ENCODE measurements around the gene SOX2. TPM values are rescaled to one million over a fixed set of nuclear protein-coding genes. Genes with fewer than 3 reads are reported as not detected.

SOX2 gene
- total and polyA plus RNA-seq, 2 experiments from 2014 or later: not detected

GRCh38 chr3:181724192-181724965 is 12.7 kb downstream of the SOX2 start:
- H3K9ac ChIP-seq: no peak overlapping the region
- no peaks in the 10 kb centered on the region for H3K9me2 ChIP-seq (ENCODE audit: insufficient read depth)
- TF ChIP-seq EZH2 (IDR thresholded peaks at IDR 0.05; ENCODE audit: insufficient read depth, poor library complexity, severe bottlenecking) (no peak), EZH2phosphoT487 (IDR thresholded peaks at IDR 0.05; ENCODE audit: insufficient read depth, low read depth) (no peak)
- 27 to 33% methylated on average over 31 of the region's 31 CpGs for WGBS, 2 experiments (ENCODE audit: low coverage in 1 of 2, low lambda C conversion rate in 2 of 2, missing lambda C conversion rate in 2 of 2)
- H3K79me2 ChIP-seq (ENCODE audit: insufficient read depth): no peaks in the 10 kb centered on the region
- no peak overlapping the region for H3K4me3 ChIP-seq
- DNase-seq: no peak
- H3K9me3 ChIP-seq (ENCODE audit: low read depth): no peaks in the 10 kb centered on the region
- H3K36me3 ChIP-seq (ENCODE audit: low read depth): no peaks in the 10 kb centered on the region
- H3K4me1 ChIP-seq (ENCODE audit: insufficient read depth): no peaks in the 10 kb centered on the region
- no peak overlapping the region for H3K27ac ChIP-seq
- H3K4me2 ChIP-seq (ENCODE audit: unreplicated experiment): no peak overlapping the region
- peaks cover 91% of the 10 kb centered on the region for H3K27me3 ChIP-seq (replicated peaks; ENCODE audit: insufficient read depth)
- in situ Hi-C loops (cut with MboI): no loop called here
- H4K20me1 ChIP-seq (ENCODE audit: insufficient read depth): no peaks in the 10 kb centered on the region
- H3F3A ChIP-seq (ENCODE audit: insufficient read depth): no peaks in the 10 kb centered on the region
- no peak overlapping the region for H2AFZ ChIP-seq

- Histone ChIP-seq H3K79me2 (ENCODE audit: insufficient read depth) (no peaks in the 10 kb centered on the region), H3K4me1 (ENCODE audit: insufficient read depth) (no peaks in the 10 kb centered on the region), H3K9me2 (ENCODE audit: insufficient read depth) (no peaks in the 10 kb centered on the region), H4K20me1 (ENCODE audit: insufficient read depth) (no peaks in the 10 kb centered on the region), H3K9ac (no peak overlapping the region), H3K27me3 (replicated peaks; ENCODE audit: insufficient read depth) (peaks cover 90% of the 10 kb centered on the region), H3K4me3 (no peak overlapping the region), H3K4me2 (ENCODE audit: unreplicated experiment) (no peak overlapping the region), H3K36me3 (ENCODE audit: low read depth) (no peaks in the 10 kb centered on the region), H3K9me3 (ENCODE audit: low read depth) (no peaks in the 10 kb centered on the region), H3F3A (ENCODE audit: insufficient read depth) (no peaks in the 10 kb centered on the region), H2AFZ (no peak overlapping the region), H3K27ac (no peak overlapping the region)
- in situ Hi-C loops (cut with MboI): no loop called here
- no peak for DNase-seq
- 4% methylated on average over 24 of the region's 24 CpGs for WGBS, 2 experiments (ENCODE audit: low coverage in 1 of 2, low lambda C conversion rate in 2 of 2, missing lambda C conversion rate in 2 of 2)
- TF ChIP-seq EZH2 (IDR thresholded peaks at IDR 0.05; ENCODE audit: insufficient read depth, poor library complexity, severe bottlenecking): no peak
- TF ChIP-seq EZH2phosphoT487 (IDR thresholded peaks at IDR 0.05; ENCODE audit: insufficient read depth, low read depth): peak; percentile 68; the same call in 1 of the 2 replicates
Observed at GRCh38 chr3:181725131-181725731, 13.5 kb downstream of the SOX2 start.

- DNase-seq: no peak
- H3K9me2 ChIP-seq (ENCODE audit: insufficient read depth): no peaks in the 10 kb centered on the region
- no peak overlapping the region for H3K4me3 ChIP-seq
- no peaks in the 10 kb centered on the region for H3K36me3 ChIP-seq (ENCODE audit: low read depth)
- WGBS, 2 experiments (ENCODE audit: low coverage in 1 of 2, low lambda C conversion rate in 2 of 2, missing lambda C conversion rate in 2 of 2): 0 to 3% methylated on average over 13 to 15 of the region's 15 CpGs
- no peaks in the 10 kb centered on the region for H3K9me3 ChIP-seq (ENCODE audit: low read depth)
- H3K79me2 ChIP-seq (ENCODE audit: insufficient read depth): no peaks in the 10 kb centered on the region
- TF ChIP-seq EZH2phosphoT487 (IDR thresholded peaks at IDR 0.05; ENCODE audit: insufficient read depth, low read depth) (no peak), EZH2 (IDR thresholded peaks at IDR 0.05; ENCODE audit: insufficient read depth, poor library complexity, severe bottlenecking) (no peak)
- H3K9ac ChIP-seq: no peak overlapping the region
- no peak overlapping the region for H3K27ac ChIP-seq
- H3K4me2 ChIP-seq (ENCODE audit: unreplicated experiment): no peak overlapping the region
- no peak overlapping the region for H2AFZ ChIP-seq
- peaks cover 86% of the 10 kb centered on the region for H3K27me3 ChIP-seq (replicated peaks; ENCODE audit: insufficient read depth)
- H4K20me1 ChIP-seq (ENCODE audit: insufficient read depth): no peaks in the 10 kb centered on the region
- in situ Hi-C loops (cut with MboI): no loop called here
- no peaks in the 10 kb centered on the region for H3F3A ChIP-seq (ENCODE audit: insufficient read depth)
- H3K4me1 ChIP-seq (ENCODE audit: insufficient read depth): no peaks in the 10 kb centered on the region
Observed at GRCh38 chr3:181725830-181726229, 14.1 kb downstream of the SOX2 start.

DNA sequence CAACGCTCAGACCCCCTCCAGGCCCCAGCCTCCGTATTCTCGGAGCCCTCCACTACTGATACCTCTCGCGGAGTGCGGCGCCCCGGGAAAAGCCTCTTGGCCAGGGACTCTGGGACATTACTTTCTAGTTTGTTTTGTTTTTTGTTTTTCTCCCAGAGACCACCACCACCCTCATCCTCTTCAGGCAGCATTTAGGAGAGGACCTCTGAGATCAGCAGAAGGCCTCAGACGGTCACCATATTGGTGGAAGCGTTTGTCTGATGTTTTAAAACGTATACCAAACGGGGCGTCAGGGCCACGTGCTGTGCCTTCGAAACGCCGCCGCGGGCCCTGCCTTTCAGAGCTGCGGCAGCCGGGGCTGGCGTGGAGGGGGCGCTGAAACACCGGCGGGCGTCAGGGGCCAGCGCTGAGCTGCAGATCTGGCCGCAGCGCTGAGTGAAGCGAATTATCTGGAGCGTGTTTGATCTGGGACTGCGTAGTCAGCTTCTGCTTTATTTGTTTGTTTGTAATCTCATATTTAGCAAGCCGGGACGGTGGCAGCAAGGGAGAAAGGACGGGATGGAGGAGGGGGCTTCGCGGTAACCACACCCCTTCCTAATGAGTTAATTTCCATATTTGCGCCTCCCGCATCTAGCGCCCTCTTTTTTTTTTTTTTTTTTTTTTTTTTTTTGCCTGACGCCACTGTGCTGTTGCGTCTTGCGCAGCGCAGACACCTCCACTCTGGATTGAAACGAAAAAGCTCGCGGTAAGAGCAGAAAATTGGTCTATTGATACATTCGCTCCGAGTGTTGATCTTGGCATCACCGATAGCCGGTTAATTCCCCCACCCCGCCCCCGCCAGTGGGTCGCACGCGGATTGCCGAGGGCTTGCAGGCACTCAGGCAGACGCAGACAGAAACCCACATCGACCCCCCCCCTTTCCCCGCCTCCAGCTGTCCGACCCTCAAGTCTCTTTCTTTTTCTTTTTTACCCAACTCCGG is 14.9 kb downstream of the SOX2 start:
- 11 to 14% methylated on average over 55 to 62 of the region's 62 CpGs for WGBS, 2 experiments (ENCODE audit: low coverage in 1 of 2, low lambda C conversion rate in 2 of 2, missing lambda C conversion rate in 2 of 2)
- no peak overlapping the region for H3K4me3 ChIP-seq
- TF ChIP-seq EZH2phosphoT487 (IDR thresholded peaks at IDR 0.05; ENCODE audit: insufficient read depth, low read depth) (no peak), EZH2 (IDR thresholded peaks at IDR 0.05; ENCODE audit: insufficient read depth, poor library complexity, severe bottlenecking) (peak; percentile 57)
- H3K9me2 ChIP-seq (ENCODE audit: insufficient read depth): no peaks in the 10 kb centered on the region
- no peak overlapping the region for H3K27ac ChIP-seq
- no peak for DNase-seq
- H3K9ac ChIP-seq: no peak overlapping the region
- in situ Hi-C loops (cut with MboI): no loop called here
- H3F3A ChIP-seq (ENCODE audit: insufficient read depth): no peaks in the 10 kb centered on the region
- no peaks in the 10 kb centered on the region for H3K9me3 ChIP-seq (ENCODE audit: low read depth)
- H4K20me1 ChIP-seq (ENCODE audit: insufficient read depth): no peaks in the 10 kb centered on the region
- H3K4me1 ChIP-seq (ENCODE audit: insufficient read depth): no peaks in the 10 kb centered on the region
- H3K4me2 ChIP-seq (ENCODE audit: unreplicated experiment): no peak overlapping the region
- peaks cover 78% of the 10 kb centered on the region for H3K27me3 ChIP-seq (replicated peaks; ENCODE audit: insufficient read depth)
- H3K36me3 ChIP-seq (ENCODE audit: low read depth): no peaks in the 10 kb centered on the region
- H2AFZ ChIP-seq: no peak overlapping the region
- H3K79me2 ChIP-seq (ENCODE audit: insufficient read depth): no peaks in the 10 kb centered on the region

All from GM23248 (cell line).